HL-60 (cell line): ENCODE results near the gene GTPBP6.

Source experiments
- DNase-seq, 2 experiments: peaks; one replicate each; pipeline ENCODE4 v3.0.0-alpha.2; 2010 to 2020; ENCODE audit warnings: low read depth in 1 of 2, low spot score in 1 of 2
- H3K27ac ChIP-seq: fragments of 250-450 bp; sonication (Bioruptor Pico); replicated peaks from 2 replicates; pipeline ENCODE4 v1.5.1; 2020; ENCODE audit warnings: mild to moderate bottlenecking, moderate library complexity
- H3K27me3 ChIP-seq: fragments of 250-450 bp; sonication (Bioruptor Pico); 2 replicates; pipeline ENCODE4 v1.5.1; 2021; ENCODE audit warnings: mild to moderate bottlenecking, moderate library complexity; ENCODE audit not compliant: insufficient read depth, poor library complexity, severe bottlenecking
- H3K4me3 ChIP-seq: replicated peaks from 2 replicates; pipeline ENCODE4 v1.5.1; 2011; ENCODE audit warnings: mild to moderate bottlenecking, control low read depth, low read length; ENCODE audit not compliant: insufficient read depth
- GABPA ChIP-seq: IDR thresholded peaks from 2 replicates; pipeline ENCODE4 v1.6.1; 2012; ENCODE audit warnings: low read depth
- POLR2AphosphoS5 ChIP-seq: IDR thresholded peaks from 2 replicates; pipeline ENCODE4 v1.6.1; 2012; ENCODE audit warnings: low read depth
- SPI1 ChIP-seq: IDR thresholded peaks from 2 replicates; pipeline ENCODE4 v1.6.1; 2012; ENCODE audit warnings: low read depth, mild to moderate bottlenecking, borderline replicate concordance
- TF ChIP-seq, protein P1 (sequence below): IDR thresholded peaks from one replicate; pipeline ENCODE4 v1.5.1; 2011; ENCODE audit warnings: low read length, control low read depth, inconsistent platforms; ENCODE audit not compliant: insufficient read depth
- TF ChIP-seq, protein P2 (sequence below): IDR thresholded peaks from 2 replicates; pipeline ENCODE4 v1.6.1; 2012; ENCODE audit warnings: low read depth; ENCODE audit not compliant: insufficient replicate concordance

Gene GTPBP6

DNA sequence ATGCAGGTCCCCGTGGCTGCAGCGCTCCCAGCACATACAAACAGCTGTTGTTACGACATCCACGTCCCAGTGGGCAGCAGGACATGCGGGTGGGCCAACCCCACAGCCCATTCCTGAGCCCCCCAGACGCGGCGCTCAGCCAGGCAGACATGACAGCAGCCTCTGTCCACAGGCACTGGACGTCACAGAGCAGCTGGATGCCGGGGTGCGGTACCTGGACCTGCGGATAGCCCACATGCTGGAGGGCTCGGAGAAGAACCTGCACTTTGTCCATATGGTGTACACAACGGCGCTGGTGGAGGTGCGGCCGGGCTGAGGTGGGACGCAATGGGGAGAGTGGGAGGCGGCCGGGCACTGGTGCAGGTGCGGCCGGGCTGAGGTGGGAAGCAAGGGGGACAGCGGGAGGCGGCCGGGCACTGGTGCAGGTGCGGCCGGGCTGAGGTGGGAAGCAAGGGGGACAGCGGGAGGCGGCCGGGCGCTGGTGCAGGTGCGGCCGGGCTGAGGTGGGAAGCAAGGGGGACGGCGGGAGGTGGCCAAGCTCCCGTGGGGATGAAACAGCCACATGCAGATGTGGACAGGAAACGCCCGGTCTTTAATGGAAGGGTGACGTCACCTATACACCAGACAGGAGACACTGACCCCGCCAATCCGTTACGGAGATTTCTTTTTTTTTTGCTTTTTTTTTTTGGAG lies 28.0 kb downstream of the GTPBP6 start:
- DNase-seq = no peak
- no peak for TF ChIP-seq SPI1
- TF ChIP-seq, protein P1, sequence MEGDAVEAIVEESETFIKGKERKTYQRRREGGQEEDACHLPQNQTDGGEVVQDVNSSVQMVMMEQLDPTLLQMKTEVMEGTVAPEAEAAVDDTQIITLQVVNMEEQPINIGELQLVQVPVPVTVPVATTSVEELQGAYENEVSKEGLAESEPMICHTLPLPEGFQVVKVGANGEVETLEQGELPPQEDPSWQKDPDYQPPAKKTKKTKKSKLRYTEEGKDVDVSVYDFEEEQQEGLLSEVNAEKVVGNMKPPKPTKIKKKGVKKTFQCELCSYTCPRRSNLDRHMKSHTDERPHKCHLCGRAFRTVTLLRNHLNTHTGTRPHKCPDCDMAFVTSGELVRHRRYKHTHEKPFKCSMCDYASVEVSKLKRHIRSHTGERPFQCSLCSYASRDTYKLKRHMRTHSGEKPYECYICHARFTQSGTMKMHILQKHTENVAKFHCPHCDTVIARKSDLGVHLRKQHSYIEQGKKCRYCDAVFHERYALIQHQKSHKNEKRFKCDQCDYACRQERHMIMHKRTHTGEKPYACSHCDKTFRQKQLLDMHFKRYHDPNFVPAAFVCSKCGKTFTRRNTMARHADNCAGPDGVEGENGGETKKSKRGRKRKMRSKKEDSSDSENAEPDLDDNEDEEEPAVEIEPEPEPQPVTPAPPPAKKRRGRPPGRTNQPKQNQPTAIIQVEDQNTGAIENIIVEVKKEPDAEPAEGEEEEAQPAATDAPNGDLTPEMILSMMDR = no peak
- no peak for TF ChIP-seq POLR2AphosphoS5
- TF ChIP-seq GABPA = no peak
- Histone ChIP-seq H3K27me3 (no peaks in the 10 kb centered on the region), H3K27ac (no peak overlapping the region), H3K4me3 (no peak overlapping the region)

DNA sequence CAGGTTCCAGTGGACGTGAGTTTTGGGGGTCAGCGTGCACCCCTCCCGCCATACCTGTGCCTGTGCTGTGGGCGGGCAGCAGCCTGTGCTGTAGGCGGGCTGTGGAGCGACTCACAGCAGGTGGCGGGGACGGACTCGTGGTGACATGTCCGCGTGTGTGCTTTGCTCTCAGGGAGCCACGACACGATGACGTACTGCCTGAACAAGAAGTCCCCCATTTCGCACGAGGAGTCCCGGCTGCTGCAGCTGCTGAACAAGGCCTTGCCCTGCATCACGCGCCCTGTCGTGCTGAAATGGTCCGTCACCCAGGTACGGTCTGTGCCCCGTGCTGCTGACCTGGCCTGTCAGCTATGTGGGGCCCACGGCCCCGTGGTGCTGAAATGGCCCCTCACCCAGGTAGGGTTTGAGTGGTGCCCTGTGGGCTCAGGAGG lies 30.0 kb downstream of the GTPBP6 start:
- no peak for DNase-seq
- Histone ChIP-seq H3K27me3 (no peaks in the 10 kb centered on the region), H3K4me3 (no peak overlapping the region), H3K27ac (no peak overlapping the region)
- TF ChIP-seq SPI1 = no peak
- TF ChIP-seq, protein P2, sequence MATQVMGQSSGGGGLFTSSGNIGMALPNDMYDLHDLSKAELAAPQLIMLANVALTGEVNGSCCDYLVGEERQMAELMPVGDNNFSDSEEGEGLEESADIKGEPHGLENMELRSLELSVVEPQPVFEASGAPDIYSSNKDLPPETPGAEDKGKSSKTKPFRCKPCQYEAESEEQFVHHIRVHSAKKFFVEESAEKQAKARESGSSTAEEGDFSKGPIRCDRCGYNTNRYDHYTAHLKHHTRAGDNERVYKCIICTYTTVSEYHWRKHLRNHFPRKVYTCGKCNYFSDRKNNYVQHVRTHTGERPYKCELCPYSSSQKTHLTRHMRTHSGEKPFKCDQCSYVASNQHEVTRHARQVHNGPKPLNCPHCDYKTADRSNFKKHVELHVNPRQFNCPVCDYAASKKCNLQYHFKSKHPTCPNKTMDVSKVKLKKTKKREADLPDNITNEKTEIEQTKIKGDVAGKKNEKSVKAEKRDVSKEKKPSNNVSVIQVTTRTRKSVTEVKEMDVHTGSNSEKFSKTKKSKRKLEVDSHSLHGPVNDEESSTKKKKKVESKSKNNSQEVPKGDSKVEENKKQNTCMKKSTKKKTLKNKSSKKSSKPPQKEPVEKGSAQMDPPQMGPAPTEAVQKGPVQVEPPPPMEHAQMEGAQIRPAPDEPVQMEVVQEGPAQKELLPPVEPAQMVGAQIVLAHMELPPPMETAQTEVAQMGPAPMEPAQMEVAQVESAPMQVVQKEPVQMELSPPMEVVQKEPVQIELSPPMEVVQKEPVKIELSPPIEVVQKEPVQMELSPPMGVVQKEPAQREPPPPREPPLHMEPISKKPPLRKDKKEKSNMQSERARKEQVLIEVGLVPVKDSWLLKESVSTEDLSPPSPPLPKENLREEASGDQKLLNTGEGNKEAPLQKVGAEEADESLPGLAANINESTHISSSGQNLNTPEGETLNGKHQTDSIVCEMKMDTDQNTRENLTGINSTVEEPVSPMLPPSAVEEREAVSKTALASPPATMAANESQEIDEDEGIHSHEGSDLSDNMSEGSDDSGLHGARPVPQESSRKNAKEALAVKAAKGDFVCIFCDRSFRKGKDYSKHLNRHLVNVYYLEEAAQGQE = no peak
- TF ChIP-seq, protein P1 = no peak
- no peak for TF ChIP-seq POLR2AphosphoS5

DNA sequence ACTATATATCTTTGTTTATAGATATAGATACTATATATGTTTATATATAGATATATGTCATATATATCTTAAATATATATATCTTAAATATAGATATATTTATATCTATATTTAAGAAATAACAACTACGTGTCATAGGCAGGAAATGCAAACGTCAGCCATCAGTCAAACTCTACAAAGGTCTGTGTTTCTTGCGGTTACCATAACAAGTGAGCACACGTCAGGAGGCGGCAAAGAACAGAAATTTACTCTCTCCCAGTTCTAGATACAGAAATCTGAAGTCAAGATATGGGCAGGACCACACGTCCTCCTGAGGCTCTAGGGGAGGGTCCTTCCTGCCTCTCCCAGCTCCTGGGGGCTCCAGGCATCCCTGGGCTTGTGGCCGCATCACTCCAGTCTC lies 30.9 kb downstream of the GTPBP6 start:
- TF ChIP-seq POLR2AphosphoS5 (no peak), GABPA (no peak), SPI1 (no peak)
- TF ChIP-seq, protein P2 = no peak
- TF ChIP-seq, protein P1 = no peak
- DNase-seq = no peak
- Histone ChIP-seq H3K27me3 (no peaks in the 10 kb centered on the region), H3K4me3 (no peak overlapping the region), H3K27ac (no peak overlapping the region)
